IPS-15b (cell line): ENCODE results near the gene PDZK1IP1.

Experiments used
- H3K27me3 ChIP-seq: one replicate; pipeline ENCODE4 v1.6.1; 2013; ENCODE audit warnings: low read length; ENCODE audit not compliant: control insufficient read depth, insufficient read depth
- H3K36me3 ChIP-seq: one replicate; pipeline ENCODE4 v1.6.1; 2013; ENCODE audit warnings: low read length; ENCODE audit not compliant: control insufficient read depth, insufficient read depth
- H3K4me1 ChIP-seq: one replicate; pipeline ENCODE4 v1.6.1; 2013; ENCODE audit warnings: mild to moderate bottlenecking, low read length; ENCODE audit not compliant: control insufficient read depth, insufficient read depth
- H3K4me3 ChIP-seq: one replicate; pipeline ENCODE4 v1.5.1; 2013; ENCODE audit warnings: low read depth, low read length
- H3K9ac ChIP-seq: one replicate; pipeline ENCODE4 v1.6.1; 2013; ENCODE audit warnings: low read depth, mild to moderate bottlenecking, low read length
- H3K9me3 ChIP-seq: one replicate; pipeline ENCODE4 v1.6.1; 2013; ENCODE audit warnings: mild to moderate bottlenecking, low read length; ENCODE audit not compliant: control insufficient read depth, insufficient read depth

PDZK1IP1 gene

DNA sequence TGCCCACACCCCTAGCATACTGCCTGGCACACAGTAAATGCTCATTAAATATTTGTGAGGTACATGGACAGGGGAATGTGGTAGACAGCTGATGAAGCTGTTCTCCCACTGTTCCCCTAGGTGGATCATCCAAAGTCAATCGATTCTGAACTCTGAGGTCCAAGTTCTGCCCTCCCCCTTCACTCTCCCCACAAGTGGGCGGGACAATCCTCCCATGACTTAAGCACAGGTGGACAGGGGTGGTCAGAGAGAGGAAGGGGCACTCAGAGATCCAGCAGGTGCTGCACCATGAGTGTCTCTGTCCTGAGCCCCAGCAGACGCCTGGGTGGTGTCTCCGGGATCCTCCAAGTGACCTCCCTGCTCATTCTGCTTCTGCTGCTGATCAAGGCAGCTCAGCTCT is 52.6 kb downstream of the PDZK1IP1 start, which contains the start of gene CYP4A22:
Gene CYP4A22, plus strand, starts transcription at position 244 of the 400 bp plus-strand sequence. Its CDS starts 45 bp downstream, at position 289.
- H3K4me3 ChIP-seq = no peak within 1 kb of the TSS
- H3K4me1 ChIP-seq = no peaks in the 10 kb centered on the region
- no peaks in the 10 kb centered on the region for H3K36me3 ChIP-seq
- H3K27me3 ChIP-seq = no peaks in the 10 kb centered on the region
- H3K9me3 ChIP-seq = no peaks in the 10 kb centered on the region
- H3K9ac ChIP-seq = no peak within 1 kb of the TSS
